Transverse colon (tissue), 4 donors: ENCODE data around the gene PLPP3.

ENCODE experiments used
- CTCF ChIP-seq, 5 experiments: fragments of 200-600 bp in 3 of 5; fragments of 450-650 bp in 2 of 5; sonication (generic) in 3 of 5; IDR thresholded peaks; 1 replicate in 2 of 5; 2 replicates in 3 of 5; pipeline ENCODE4 v1.5.1; 2016 to 2017; ENCODE audit warnings: antibody characterized with exemption in 5 of 5, inconsistent platforms in 3 of 5, mild to moderate bottlenecking in 2 of 5, moderate library complexity in 1 of 5
- EP300 ChIP-seq: sonication (generic); formaldehyde crosslinking; IDR thresholded peaks from one replicate; pipeline ENCODE4 v1.6.1; 2017; ENCODE audit warnings: antibody characterized with exemption, low read depth
- POLR2AphosphoS5 ChIP-seq, 3 donors: sonication (generic); formaldehyde crosslinking; IDR thresholded peaks; one replicate each; pipeline ENCODE4 v1.6.1; 2016; ENCODE audit warnings: antibody characterized with exemption in 3 of 3

DNA sequence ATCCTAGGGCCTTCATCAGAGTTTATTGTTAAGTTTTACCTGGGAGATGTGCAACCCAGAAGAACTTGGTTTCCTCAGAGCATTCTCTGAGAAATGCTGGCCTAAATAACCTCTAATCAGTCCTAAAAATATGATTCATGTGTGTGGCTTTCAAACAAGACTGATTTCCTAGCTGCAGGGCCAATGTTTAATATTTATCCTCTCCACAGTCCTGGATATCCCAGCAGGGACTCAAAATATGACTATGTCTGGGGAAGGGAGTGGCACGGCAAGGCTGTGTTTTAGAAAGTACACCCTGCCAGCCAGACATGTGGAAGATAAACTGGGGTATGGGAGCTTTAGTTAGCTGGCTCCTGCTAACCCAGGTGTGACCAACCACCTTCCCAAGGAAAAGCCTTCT lies 26.3 kb downstream of the PLPP3 start:
- no peak for TF ChIP-seq CTCF (IDR thresholded peaks at IDR 0.05)
- no peak for TF ChIP-seq POLR2AphosphoS5 (IDR thresholded peaks at IDR 0.05)
- no peak for TF ChIP-seq EP300
